Kidney epithelial cell (primary cell): ENCODE results near the gene SLAIN2. TPM values are rescaled to one million over a fixed set of nuclear protein-coding genes. Genes with fewer than 3 reads are reported as not detected.

ENCODE experiments used
- DNase-seq: peaks from one replicate; pipeline ENCODE4 v3.0.0-alpha.2; 2010; ENCODE audit warnings: low read depth
- H3K27me3 ChIP-seq: 2 replicates; pipeline ENCODE4 v1.6.0; 2011; ENCODE audit warnings: low read length; ENCODE audit not compliant: control insufficient read depth, insufficient read depth
- H3K36me3 ChIP-seq: 2 replicates; pipeline ENCODE4 v1.5.1; 2011; ENCODE audit warnings: low read length; ENCODE audit not compliant: control insufficient read depth, insufficient read depth
- H3K4me3 ChIP-seq: 2 replicates; pipeline ENCODE4 v1.5.1; 2011; ENCODE audit warnings: low read depth, mild to moderate bottlenecking, control low read depth, low read length
- total RNA-seq: library from RNA; depleted of rRNA; stranded (reverse); fragments of >200 nt; gene quantifications from 2 replicates; pipeline ENCODE4 v1.2.3, GENCODE V29; 2015
- TF ChIP-seq, protein P1 (sequence below): IDR thresholded peaks from 2 replicates; pipeline ENCODE4 v1.5.1; 2011; ENCODE audit warnings: mild to moderate bottlenecking, moderate library complexity, low read length, control low read depth, inconsistent platforms; ENCODE audit not compliant: insufficient read depth, poor library complexity, severe bottlenecking

The SLAIN2 gene
- total RNA-seq, 1 donor from 2014 or later: 104 TPM

DNA sequence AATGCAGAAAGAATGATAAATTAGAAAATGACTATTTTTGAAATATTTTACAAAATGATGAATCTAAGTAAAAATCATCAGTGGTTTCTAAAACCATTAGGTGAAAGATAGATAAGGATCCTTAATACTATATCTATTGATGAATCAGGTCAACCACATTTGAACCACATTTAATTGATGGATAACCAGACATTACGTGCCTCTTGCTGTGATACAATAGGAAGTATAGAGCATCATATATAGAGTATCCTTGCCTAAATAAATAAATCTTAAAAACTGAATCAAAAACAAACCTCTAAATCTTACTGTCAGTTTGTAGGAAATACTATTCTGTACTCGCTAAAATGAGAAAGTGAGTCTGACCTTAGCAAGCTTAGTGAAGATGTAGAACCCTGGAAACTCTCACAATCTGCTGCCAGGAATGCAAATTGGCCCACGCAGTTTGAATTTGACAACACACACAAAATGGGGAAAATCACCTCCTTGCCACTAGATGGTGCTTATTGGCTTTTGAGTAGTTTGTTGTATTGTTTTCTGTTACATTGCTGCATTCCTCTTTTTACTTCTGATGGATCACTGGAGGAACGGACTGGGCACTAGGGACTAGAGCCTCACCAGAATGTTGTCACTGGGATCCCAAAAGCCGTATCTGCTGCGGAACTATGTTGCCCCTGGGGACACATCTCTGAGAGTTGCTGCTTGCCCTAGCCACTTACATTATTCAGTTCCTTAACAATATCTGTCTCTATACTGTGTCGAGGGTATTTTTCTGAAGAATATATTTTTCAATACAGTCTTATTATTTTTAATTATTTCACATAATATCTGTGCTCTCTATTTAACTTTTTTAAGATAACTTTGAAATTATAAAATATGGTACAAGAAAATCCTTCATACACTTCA, 25.4 kb upstream of the SLAIN2 start:
- TF ChIP-seq, protein P1, sequence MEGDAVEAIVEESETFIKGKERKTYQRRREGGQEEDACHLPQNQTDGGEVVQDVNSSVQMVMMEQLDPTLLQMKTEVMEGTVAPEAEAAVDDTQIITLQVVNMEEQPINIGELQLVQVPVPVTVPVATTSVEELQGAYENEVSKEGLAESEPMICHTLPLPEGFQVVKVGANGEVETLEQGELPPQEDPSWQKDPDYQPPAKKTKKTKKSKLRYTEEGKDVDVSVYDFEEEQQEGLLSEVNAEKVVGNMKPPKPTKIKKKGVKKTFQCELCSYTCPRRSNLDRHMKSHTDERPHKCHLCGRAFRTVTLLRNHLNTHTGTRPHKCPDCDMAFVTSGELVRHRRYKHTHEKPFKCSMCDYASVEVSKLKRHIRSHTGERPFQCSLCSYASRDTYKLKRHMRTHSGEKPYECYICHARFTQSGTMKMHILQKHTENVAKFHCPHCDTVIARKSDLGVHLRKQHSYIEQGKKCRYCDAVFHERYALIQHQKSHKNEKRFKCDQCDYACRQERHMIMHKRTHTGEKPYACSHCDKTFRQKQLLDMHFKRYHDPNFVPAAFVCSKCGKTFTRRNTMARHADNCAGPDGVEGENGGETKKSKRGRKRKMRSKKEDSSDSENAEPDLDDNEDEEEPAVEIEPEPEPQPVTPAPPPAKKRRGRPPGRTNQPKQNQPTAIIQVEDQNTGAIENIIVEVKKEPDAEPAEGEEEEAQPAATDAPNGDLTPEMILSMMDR: peak; percentile 63
- H3K36me3 ChIP-seq: no peaks in the 10 kb centered on the region
- H3K4me3 ChIP-seq: no peak overlapping the region
- no peaks in the 10 kb centered on the region for H3K27me3 ChIP-seq
- no peak for DNase-seq

DNA sequence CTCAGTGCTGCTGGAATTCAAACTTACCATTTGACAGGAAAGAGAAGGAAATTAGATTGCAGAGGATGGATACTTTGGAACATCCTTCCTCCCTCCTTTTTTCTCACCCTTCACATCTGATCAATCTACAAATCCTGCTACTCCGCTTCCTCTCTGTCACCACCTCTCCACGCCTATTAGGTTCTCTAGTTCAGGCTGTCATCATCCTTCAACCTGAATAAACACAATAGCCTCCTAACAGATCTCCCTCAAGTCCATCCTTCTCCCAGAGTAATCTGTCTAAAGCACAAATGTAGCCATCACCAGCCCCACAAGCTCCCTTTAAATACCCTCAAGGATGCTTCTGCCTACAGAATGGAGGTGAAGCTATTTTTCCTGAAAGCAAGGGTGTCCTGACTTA, 20.0 kb upstream of the SLAIN2 start:
- H3K27me3 ChIP-seq: no peaks in the 10 kb centered on the region
- TF ChIP-seq, protein P1: no peak
- DNase-seq: no peak
- H3K4me3 ChIP-seq: no peak overlapping the region
- H3K36me3 ChIP-seq: no peaks in the 10 kb centered on the region

DNA sequence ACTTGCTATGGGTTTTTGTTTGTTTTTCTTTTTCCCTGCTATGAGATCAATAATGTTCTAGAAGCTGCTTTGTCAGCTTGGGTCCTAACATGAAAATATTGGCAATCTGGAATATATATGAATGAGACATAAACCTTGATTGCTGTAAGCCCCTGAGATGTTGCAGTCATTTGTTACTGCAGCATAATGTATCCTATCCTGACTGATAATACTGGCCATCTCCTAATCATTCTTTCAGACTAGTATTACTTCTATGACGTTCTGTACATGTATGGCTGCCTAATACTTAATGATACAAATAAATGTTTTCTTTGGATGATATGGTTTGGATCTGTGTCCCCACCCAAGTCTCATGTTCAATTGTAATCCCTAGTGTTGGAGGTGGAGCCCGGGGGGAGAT, 19.3 kb upstream of the SLAIN2 start:
- H3K27me3 ChIP-seq: no peaks in the 10 kb centered on the region
- no peak for DNase-seq
- H3K36me3 ChIP-seq: no peaks in the 10 kb centered on the region
- no peak overlapping the region for H3K4me3 ChIP-seq
- TF ChIP-seq, protein P1: no peak

DNA sequence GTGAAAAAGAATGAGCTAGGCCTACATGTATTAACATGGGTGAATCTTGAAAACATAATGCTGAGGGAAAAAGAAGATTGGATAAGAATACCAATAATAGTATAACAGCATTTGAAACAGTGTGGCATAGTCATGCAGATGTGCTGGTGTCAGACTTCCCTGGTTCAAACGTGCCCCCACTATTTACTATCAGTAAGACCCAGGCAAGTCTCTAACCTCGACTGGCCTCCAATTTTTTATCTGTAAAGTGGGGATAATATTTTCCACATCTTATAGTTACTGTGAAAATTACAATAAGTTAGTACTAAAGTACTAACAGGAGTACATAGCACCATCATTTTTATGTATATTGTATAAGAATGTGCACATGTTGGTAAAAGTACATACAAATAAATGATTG, 17.0 kb upstream of the SLAIN2 start:
- DNase-seq: no peak
- Histone ChIP-seq H3K4me3 (no peak overlapping the region), H3K27me3 (no peaks in the 10 kb centered on the region), H3K36me3 (no peaks in the 10 kb centered on the region)
- TF ChIP-seq, protein P1: no peak

DNA sequence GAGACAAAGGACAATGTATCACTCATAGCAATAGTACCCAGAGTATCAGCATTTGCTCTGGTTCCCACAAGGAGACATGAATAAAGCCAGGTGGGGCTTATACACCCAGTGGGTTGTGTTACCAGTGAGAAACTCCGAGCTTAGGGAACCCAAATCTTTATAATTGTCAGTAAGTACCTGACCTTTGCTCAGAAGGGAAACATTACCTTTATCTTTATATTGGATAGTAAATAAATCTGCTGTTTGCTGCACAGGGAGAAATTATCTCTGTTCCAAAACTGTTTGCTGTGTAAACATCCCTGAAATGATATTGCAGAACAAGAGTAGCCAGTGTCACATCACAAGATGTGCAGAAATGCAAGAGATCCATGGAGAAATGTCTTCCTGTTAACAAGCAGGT, 12.1 kb upstream of the SLAIN2 start:
- TF ChIP-seq, protein P1: no peak
- DNase-seq: no peak
- H3K36me3 ChIP-seq: no peaks in the 10 kb centered on the region
- no peaks in the 10 kb centered on the region for H3K27me3 ChIP-seq
- no peak overlapping the region for H3K4me3 ChIP-seq

DNA sequence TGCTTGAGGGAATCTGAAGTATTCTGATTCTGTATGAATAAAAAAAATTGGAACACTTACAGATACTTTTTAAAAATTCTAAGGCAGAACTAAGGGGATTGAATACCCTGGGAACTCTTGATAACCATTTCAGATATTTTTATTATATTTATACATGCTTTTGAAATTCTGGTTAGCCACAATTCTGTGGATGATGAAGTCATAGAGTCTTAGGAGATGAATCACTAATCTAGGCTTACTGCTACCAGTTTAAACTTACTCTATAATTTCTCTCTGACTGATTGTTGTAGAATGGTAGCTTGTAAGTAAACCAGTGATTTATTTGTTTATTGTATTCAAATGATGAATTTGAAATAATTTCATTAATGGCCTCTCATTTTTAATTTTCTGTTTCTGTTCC, 11.4 kb upstream of the SLAIN2 start:
- no peaks in the 10 kb centered on the region for H3K36me3 ChIP-seq
- H3K27me3 ChIP-seq: no peaks in the 10 kb centered on the region
- peak; percentile 50 for DNase-seq
- TF ChIP-seq, protein P1: no peak
- H3K4me3 ChIP-seq: no peak overlapping the region
